Thyroid gland (tissue), 4 donors: Measurements from ENCODE around the gene PEX14. TPM values are rescaled to one million over a fixed set of nuclear protein-coding genes. Genes with fewer than 3 reads are reported as not detected.
A peak's percentile ranks its signal among the peaks of the same experiment; 100 is the strongest.

Experiments used
- DNase-seq, 2 donors: peaks; one replicate each; pipeline ENCODE4 v3.0.0-alpha.2; 2019
- H3K27ac ChIP-seq, 3 donors: fragments of 200-600 bp; sonication (generic); 1 replicate in 2 of 3; 2 replicates in 1 of 3; pipeline ENCODE4 v1.5.1; 2016 to 2019; ENCODE audit warnings: mild to moderate bottlenecking in 1 of 3, moderate library complexity in 1 of 3
- H3K27me3 ChIP-seq: fragments of 200-600 bp; sonication (generic); one replicate; pipeline ENCODE4 v1.5.1; 2019
- H3K36me3 ChIP-seq, 2 donors: fragments of 200-600 bp; sonication (generic); one replicate each; pipeline ENCODE4 v1.5.1; 2016 to 2019
- H3K4me1 ChIP-seq, 2 donors: fragments of 200-600 bp; sonication (generic); one replicate each; pipeline ENCODE4 v1.5.1; 2017 to 2019
- H3K4me3 ChIP-seq, 3 donors: fragments of 200-600 bp; sonication (generic); replicated peaks in 1 of 3; 1 replicate in 2 of 3; 2 replicates in 1 of 3; pipeline ENCODE4 v1.5.1; 2016; ENCODE audit warnings: mild to moderate bottlenecking in 1 of 3
- H3K9me3 ChIP-seq: fragments of 200-600 bp; sonication (generic); one replicate; pipeline ENCODE4 v1.5.1; 2017
- POLR2A ChIP-seq, 2 donors: fragments of 450-650 bp; IDR thresholded peaks; one replicate each; pipeline ENCODE4 v1.6.1; 2017; ENCODE audit warnings: antibody characterized with exemption in 2 of 2, mild to moderate bottlenecking in 2 of 2, moderate library complexity in 1 of 2
- WGBS, 2 donors: methylation state at CpG; one replicate each; pipeline ENCODE4 v1.1.5; 2017; 5-methylcytosine and 5-hydroxymethylcytosine counted together
- intact Hi-C: fragments of 100-400 bp; cut with DNase I; formaldehyde crosslinking; loops from one replicate; pipeline ENCODE4 v1.15.1; 2023
- total RNA-seq, 4 donors: library from RNA; depleted of rRNA; stranded (reverse); fragments of >200 nt; gene quantifications; one replicate each; pipeline ENCODE4 v1.2.3, GENCODE V29; 2016
- TF ChIP-seq, protein P1 (sequence below), 6 experiments: fragments of 200-600 bp in 3 of 6; fragments of 450-650 bp in 3 of 6; sonication (generic) in 3 of 6; IDR thresholded peaks; one replicate each; pipeline ENCODE4 v1.5.1; 2016 to 2019; ENCODE audit warnings: antibody characterized with exemption in 6 of 6, mild to moderate bottlenecking in 2 of 6, inconsistent platforms in 1 of 6, moderate library complexity in 1 of 6

Gene PEX14
- total RNA-seq, 4 donors from 2014 or later = 14.0 to 28.4 (median 20.7) TPM

GRCh38 chr1:10659646-10660540 lies 185.1 kb downstream of the PEX14 start:
- intact Hi-C loops = no loop called here
- H3K36me3 ChIP-seq = no peaks in the 10 kb centered on the region
- peak; percentile 87 to 91 for DNase-seq
- H3K9me3 ChIP-seq = no peaks in the 10 kb centered on the region
- H3K4me3 ChIP-seq = no peak overlapping the region
- H3K27ac ChIP-seq = peak overlapping the region in 2 of 3 donors; percentile 44 to 50
- peaks cover 0 to 12% of the 10 kb centered on the region in 2 donors for H3K4me1 ChIP-seq
- no peaks in the 10 kb centered on the region for H3K27me3 ChIP-seq
- no peak for TF ChIP-seq POLR2A (IDR thresholded peaks at IDR 0.05)
- TF ChIP-seq, protein P1, sequence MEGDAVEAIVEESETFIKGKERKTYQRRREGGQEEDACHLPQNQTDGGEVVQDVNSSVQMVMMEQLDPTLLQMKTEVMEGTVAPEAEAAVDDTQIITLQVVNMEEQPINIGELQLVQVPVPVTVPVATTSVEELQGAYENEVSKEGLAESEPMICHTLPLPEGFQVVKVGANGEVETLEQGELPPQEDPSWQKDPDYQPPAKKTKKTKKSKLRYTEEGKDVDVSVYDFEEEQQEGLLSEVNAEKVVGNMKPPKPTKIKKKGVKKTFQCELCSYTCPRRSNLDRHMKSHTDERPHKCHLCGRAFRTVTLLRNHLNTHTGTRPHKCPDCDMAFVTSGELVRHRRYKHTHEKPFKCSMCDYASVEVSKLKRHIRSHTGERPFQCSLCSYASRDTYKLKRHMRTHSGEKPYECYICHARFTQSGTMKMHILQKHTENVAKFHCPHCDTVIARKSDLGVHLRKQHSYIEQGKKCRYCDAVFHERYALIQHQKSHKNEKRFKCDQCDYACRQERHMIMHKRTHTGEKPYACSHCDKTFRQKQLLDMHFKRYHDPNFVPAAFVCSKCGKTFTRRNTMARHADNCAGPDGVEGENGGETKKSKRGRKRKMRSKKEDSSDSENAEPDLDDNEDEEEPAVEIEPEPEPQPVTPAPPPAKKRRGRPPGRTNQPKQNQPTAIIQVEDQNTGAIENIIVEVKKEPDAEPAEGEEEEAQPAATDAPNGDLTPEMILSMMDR (IDR thresholded peaks at IDR 0.05) = no peak
- 65 to 96% methylated on average over 18 of the region's 52 CpGs for WGBS, 2 donors

DNA sequence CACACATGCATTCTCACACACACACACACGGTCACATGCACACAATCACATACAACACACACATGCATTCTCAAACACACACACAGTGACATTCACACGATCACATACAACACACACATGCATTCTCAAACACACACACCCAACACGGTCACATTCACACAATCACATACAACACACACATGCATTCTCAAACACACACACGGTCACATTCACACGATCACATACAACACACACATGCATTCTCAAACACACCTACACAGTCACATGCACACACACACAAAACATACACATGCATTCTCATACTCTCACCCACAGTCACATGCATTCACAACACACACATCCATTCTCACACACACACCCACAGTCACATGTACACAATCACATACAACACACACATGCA lies 186.7 kb downstream of the PEX14 start:
- Histone ChIP-seq H3K4me1 (peaks cover 11 to 27% of the 10 kb centered on the region in 2 donors), H3K36me3 (no peaks in the 10 kb centered on the region)
- intact Hi-C loops = no loop called here

GRCh38 chr1:10662090-10662688 lies 187.4 kb downstream of the PEX14 start:
- intact Hi-C loops = no loop called here
- Histone ChIP-seq H3K27me3 (no peaks in the 10 kb centered on the region), H3K36me3 (no peaks in the 10 kb centered on the region), H3K27ac (no peak overlapping the region), H3K4me3 (no peak overlapping the region), H3K9me3 (no peaks in the 10 kb centered on the region), H3K4me1 (peaks cover 15 to 35% of the 10 kb centered on the region in 2 donors)
- TF ChIP-seq, protein P1 (IDR thresholded peaks at IDR 0.05) = no peak
- TF ChIP-seq POLR2A (IDR thresholded peaks at IDR 0.05) = no peak
- WGBS, 2 donors = 95 to 99% methylated on average over 8 of the region's 8 CpGs
- no peak for DNase-seq

More for the DNA sequence above, 186.7 kb downstream of the PEX14 start:
- DNase-seq = no peak
- no peaks in the 10 kb centered on the region for H3K27me3 ChIP-seq
- WGBS, 2 donors = 93 to 94% methylated on average over 5 of the region's 5 CpGs
- TF ChIP-seq POLR2A (IDR thresholded peaks at IDR 0.05) = no peak
- TF ChIP-seq, protein P1 (IDR thresholded peaks at IDR 0.05) = no peak
- H3K9me3 ChIP-seq = no peaks in the 10 kb centered on the region
- H3K27ac ChIP-seq = no peak overlapping the region
- H3K4me3 ChIP-seq = no peak overlapping the region

GRCh38 chr1:10662824-10663677 lies 188.3 kb downstream of the PEX14 start:
- peaks cover 15 to 43% of the 10 kb centered on the region in 2 donors for H3K4me1 ChIP-seq
- 73 to 84% methylated on average over 23 to 25 of the region's 26 CpGs for WGBS, 2 donors
- intact Hi-C loops = no loop called here

More at GRCh38 chr1:10662824-10663677, 188.3 kb downstream of the PEX14 start:
- DNase-seq = no peak
- TF ChIP-seq, protein P1 (IDR thresholded peaks at IDR 0.05) = no peak
- TF ChIP-seq POLR2A (IDR thresholded peaks at IDR 0.05) = no peak
- H3K4me3 ChIP-seq = no peak overlapping the region
- no peaks in the 10 kb centered on the region for H3K9me3 ChIP-seq
- no peak overlapping the region for H3K27ac ChIP-seq
- H3K36me3 ChIP-seq = no peaks in the 10 kb centered on the region
- H3K27me3 ChIP-seq = no peaks in the 10 kb centered on the region
